WTC11 (cell line): Measurements from ENCODE around the gene TAF8.

ENCODE experiments used
- MAX ChIP-seq: sonication (generic); formaldehyde crosslinking; IDR thresholded peaks from 2 replicates; pipeline ENCODE4 v1.8.0; 2022; ENCODE audit warnings: mild to moderate bottlenecking, missing genetic modification reagents
- PRDM15 ChIP-seq: sonication (generic); formaldehyde crosslinking; IDR thresholded peaks from 2 replicates; pipeline ENCODE4 v1.8.0; 2022; ENCODE audit warnings: missing genetic modification reagents
- SP1 ChIP-seq: sonication (generic); formaldehyde crosslinking; conservative IDR thresholded peaks from 2 replicates; pipeline ENCODE4 v1.8.1; 2022; ENCODE audit warnings: missing genetic modification reagents
- USF1 ChIP-seq: sonication (generic); formaldehyde crosslinking; IDR thresholded peaks from 2 replicates; pipeline ENCODE4 v1.8.0; 2022; ENCODE audit warnings: mild to moderate bottlenecking, missing genetic modification reagents
- USF2 ChIP-seq: sonication (generic); formaldehyde crosslinking; IDR thresholded peaks from 2 replicates; pipeline ENCODE4 v1.8.1; 2023; ENCODE audit warnings: mild to moderate bottlenecking, missing genetic modification reagents, moderate library complexity
- TF ChIP-seq, protein P1 (sequence below): sonication (generic); formaldehyde crosslinking; IDR thresholded peaks from 2 replicates; pipeline ENCODE4 v1.8.1; 2023; ENCODE audit warnings: mild to moderate bottlenecking, moderate library complexity, missing genetic modification reagents

GRCh38 chr6:42021847-42022754 lies 28.2 kb upstream of the TAF8 start:
- TF ChIP-seq SP1 (CRISPR knock-in tag) (no peak), PRDM15 (no peak), USF2 (CRISPR knock-in tag) (no peak), MAX (CRISPR knock-in tag) (no peak), USF1 (CRISPR knock-in tag) (no peak)
- TF ChIP-seq, protein P1, sequence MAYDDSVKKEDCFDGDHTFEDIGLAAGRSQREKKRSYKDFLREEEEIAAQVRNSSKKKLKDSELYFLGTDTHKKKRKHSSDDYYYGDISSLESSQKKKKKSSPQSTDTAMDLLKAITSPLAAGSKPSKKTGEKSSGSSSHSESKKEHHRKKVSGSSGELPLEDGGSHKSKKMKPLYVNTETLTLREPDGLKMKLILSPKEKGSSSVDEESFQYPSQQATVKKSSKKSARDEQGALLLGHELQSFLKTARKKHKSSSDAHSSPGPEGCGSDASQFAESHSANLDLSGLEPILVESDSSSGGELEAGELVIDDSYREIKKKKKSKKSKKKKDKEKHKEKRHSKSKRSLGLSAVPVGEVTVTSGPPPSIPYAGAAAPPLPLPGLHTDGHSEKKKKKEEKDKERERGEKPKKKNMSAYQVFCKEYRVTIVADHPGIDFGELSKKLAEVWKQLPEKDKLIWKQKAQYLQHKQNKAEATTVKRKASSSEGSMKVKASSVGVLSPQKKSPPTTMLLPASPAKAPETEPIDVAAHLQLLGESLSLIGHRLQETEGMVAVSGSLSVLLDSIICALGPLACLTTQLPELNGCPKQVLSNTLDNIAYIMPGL (CRISPR knock-in tag) = no peak
